T follicular helper cell (primary cell): ENCODE results near the gene RPL38.

Experiments
- DNase-seq: peaks from one replicate; pipeline ENCODE4 v3.0.0-alpha.2; 2020; ENCODE audit warnings: low read depth

Gene RPL38

GRCh38 chr17:74226252-74226651 lies 22.8 kb downstream of the RPL38 start:
- no peak for DNase-seq

- no peak for DNase-seq
Measured at GRCh38 chr17:74227271-74228080, 24.0 kb downstream of the RPL38 start.

- no peak for DNase-seq
Measured at GRCh38 chr17:74228306-74228978, 25.0 kb downstream of the RPL38 start.

- no peak for DNase-seq
Measured at GRCh38 chr17:74230896-74231295, 27.4 kb downstream of the RPL38 start.

GRCh38 chr17:74231928-74232907 lies 28.7 kb downstream of the RPL38 start:
- DNase-seq = no peak

GRCh38 chr17:74233937-74234336 lies 30.5 kb downstream of the RPL38 start:
- DNase-seq = no peak

- no peak for DNase-seq
Measured at GRCh38 chr17:74234486-74234885, 31.0 kb downstream of the RPL38 start.

GRCh38 chr17:74235040-74235581 lies 31.6 kb downstream of the RPL38 start:
- no peak for DNase-seq

- DNase-seq = no peak
Measured at GRCh38 chr17:74235911-74236371, 32.5 kb downstream of the RPL38 start.

- no peak for DNase-seq
Measured at GRCh38 chr17:74237321-74237720, 33.8 kb downstream of the RPL38 start.

- DNase-seq = no peak
Measured at GRCh38 chr17:74239172-74239571, 35.7 kb downstream of the RPL38 start.

GRCh38 chr17:74240618-74241205 lies 37.2 kb downstream of the RPL38 start:
- DNase-seq = no peak

GRCh38 chr17:74241431-74241830 lies 38.0 kb downstream of the RPL38 start:
- no peak for DNase-seq

GRCh38 chr17:74241847-74242246 lies 38.4 kb downstream of the RPL38 start:
- no peak for DNase-seq

- no peak for DNase-seq
Measured at GRCh38 chr17:74243013-74243755, 39.7 kb downstream of the RPL38 start.

- no peak for DNase-seq
Measured at GRCh38 chr17:74244128-74244527, 40.6 kb downstream of the RPL38 start.

- DNase-seq = no peak
Measured at GRCh38 chr17:74244548-74244947, 41.1 kb downstream of the RPL38 start.

- no peak for DNase-seq
Measured at GRCh38 chr17:74245145-74245831, 41.8 kb downstream of the RPL38 start.

- DNase-seq = no peak
Measured at GRCh38 chr17:74245871-74246270, 42.4 kb downstream of the RPL38 start.
